UCSD-AML1 (cell line): ENCODE results near the gene PDP2.
A peak's percentile ranks its signal among the peaks of the same experiment; 100 is the strongest.

Experiments
- DNase-seq: peaks from one replicate; lab custom pipeline; 2025; ENCODE audit not compliant: unreplicated experiment; lab: John Stamatoyannopoulos, UW

Gene PDP2

GRCh38 chr16:66880288-66881013 lies at the start of gene PDP2:
Gene PDP2, plus strand, starts transcription at chr16:66880515. Its CDS starts 3,770 bp downstream, at chr16:66884285.
- DNase-seq: peak; percentile 93

- no peak for DNase-seq
Observed at GRCh38 chr16:66832190-66832589, 48.1 kb upstream of the PDP2 start.

- DNase-seq: no peak
Observed at GRCh38 chr16:66832661-66833305, 47.5 kb upstream of the PDP2 start.

- no peak for DNase-seq
Observed at GRCh38 chr16:66834746-66835145, 45.6 kb upstream of the PDP2 start.

- DNase-seq: no peak
Observed at GRCh38 chr16:66840883-66841282, 39.4 kb upstream of the PDP2 start.

GRCh38 chr16:66841366-66841765 lies 38.9 kb upstream of the PDP2 start:
- DNase-seq: no peak

- DNase-seq: no peak
Observed at GRCh38 chr16:66842765-66843164, 37.5 kb upstream of the PDP2 start.

GRCh38 chr16:66843191-66843590 lies 37.1 kb upstream of the PDP2 start:
- DNase-seq: no peak

- no peak for DNase-seq
Observed at GRCh38 chr16:66844009-66844341, 36.3 kb upstream of the PDP2 start.

GRCh38 chr16:66844342-66845079 lies 35.8 kb upstream of the PDP2 start, which contains the start of gene CA7:
Gene CA7, plus strand, starts transcription at chr16:66844414. Its CDS starts 74 bp downstream, at chr16:66844488.
- DNase-seq: no peak

- DNase-seq: no peak
Observed at GRCh38 chr16:66845080-66845410, 35.3 kb upstream of the PDP2 start.

- no peak for DNase-seq
Observed at GRCh38 chr16:66845791-66846221, 34.5 kb upstream of the PDP2 start.

GRCh38 chr16:66846266-66846665 lies 34.0 kb upstream of the PDP2 start:
- DNase-seq: no peak

GRCh38 chr16:66846831-66847230 lies 33.5 kb upstream of the PDP2 start:
- no peak for DNase-seq

GRCh38 chr16:66847533-66848067 lies 32.7 kb upstream of the PDP2 start:
- no peak for DNase-seq

GRCh38 chr16:66848172-66848571 lies 32.1 kb upstream of the PDP2 start:
- DNase-seq: no peak

GRCh38 chr16:66849021-66849420 lies 31.3 kb upstream of the PDP2 start:
- DNase-seq: no peak

- DNase-seq: no peak
Observed at GRCh38 chr16:66849549-66849948, 30.8 kb upstream of the PDP2 start.

- no peak for DNase-seq
Observed at GRCh38 chr16:66850115-66850815, 30.1 kb upstream of the PDP2 start.

GRCh38 chr16:66851166-66851964 lies 28.9 kb upstream of the PDP2 start:
- DNase-seq: no peak
